ENCODE measurements around the gene MYCL.
"Not testable (repeated sequence)": the region's sequence is repeated elsewhere in the genome, so short reads cannot be mapped to it uniquely, and the experiment has no call there.

MYCL gene

DNA sequence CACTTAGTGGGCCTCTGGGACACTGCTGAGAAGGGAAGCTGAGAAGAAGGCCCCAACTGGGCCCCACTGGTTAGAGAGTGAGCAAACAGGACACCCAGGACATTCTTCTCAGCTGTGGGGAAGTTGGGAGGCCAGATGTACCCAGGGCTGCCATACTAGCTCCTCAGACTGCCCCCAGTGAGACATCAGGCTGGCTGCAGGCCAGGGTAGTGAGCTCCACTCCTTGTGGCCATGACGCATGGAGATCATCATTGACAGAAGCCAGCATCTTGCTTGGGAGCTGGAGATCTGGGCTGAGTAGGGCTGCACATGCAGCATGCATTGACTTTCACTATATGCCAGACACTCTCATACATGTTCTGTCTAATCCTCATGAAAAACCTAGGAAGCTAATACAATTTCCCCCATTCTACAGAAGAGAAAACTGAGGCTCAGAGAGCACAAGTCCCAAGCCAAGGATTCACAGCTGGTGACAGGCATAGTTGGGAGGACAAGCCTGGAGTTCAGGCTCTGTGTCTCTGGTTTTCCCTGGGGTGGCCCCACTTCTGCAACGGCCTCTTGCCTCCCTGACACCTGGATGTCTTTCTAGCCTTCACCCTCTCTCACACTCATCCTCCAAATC, 24.1 kb upstream of the MYCL start:
- H3K27me3 ChIP-seq (ENCODE audit: insufficient read depth, low read depth, severe bottlenecking): no peaks in the 10 kb centered on the region
- H3K36me3 ChIP-seq: no peaks in the 10 kb centered on the region
- no peak overlapping the region for H3K27ac ChIP-seq
- no peak for DNase-seq
- TF ChIP-seq, protein P1, sequence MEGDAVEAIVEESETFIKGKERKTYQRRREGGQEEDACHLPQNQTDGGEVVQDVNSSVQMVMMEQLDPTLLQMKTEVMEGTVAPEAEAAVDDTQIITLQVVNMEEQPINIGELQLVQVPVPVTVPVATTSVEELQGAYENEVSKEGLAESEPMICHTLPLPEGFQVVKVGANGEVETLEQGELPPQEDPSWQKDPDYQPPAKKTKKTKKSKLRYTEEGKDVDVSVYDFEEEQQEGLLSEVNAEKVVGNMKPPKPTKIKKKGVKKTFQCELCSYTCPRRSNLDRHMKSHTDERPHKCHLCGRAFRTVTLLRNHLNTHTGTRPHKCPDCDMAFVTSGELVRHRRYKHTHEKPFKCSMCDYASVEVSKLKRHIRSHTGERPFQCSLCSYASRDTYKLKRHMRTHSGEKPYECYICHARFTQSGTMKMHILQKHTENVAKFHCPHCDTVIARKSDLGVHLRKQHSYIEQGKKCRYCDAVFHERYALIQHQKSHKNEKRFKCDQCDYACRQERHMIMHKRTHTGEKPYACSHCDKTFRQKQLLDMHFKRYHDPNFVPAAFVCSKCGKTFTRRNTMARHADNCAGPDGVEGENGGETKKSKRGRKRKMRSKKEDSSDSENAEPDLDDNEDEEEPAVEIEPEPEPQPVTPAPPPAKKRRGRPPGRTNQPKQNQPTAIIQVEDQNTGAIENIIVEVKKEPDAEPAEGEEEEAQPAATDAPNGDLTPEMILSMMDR (IDR thresholded peaks at IDR 0.05; ENCODE audit: low read depth, low read length): no peak
- no peak overlapping the region for H3K4me3 ChIP-seq (ENCODE audit: low read depth, low read length)
- no peaks in the 10 kb centered on the region for H3K9me3 ChIP-seq (ENCODE audit: severe bottlenecking)

DNA sequence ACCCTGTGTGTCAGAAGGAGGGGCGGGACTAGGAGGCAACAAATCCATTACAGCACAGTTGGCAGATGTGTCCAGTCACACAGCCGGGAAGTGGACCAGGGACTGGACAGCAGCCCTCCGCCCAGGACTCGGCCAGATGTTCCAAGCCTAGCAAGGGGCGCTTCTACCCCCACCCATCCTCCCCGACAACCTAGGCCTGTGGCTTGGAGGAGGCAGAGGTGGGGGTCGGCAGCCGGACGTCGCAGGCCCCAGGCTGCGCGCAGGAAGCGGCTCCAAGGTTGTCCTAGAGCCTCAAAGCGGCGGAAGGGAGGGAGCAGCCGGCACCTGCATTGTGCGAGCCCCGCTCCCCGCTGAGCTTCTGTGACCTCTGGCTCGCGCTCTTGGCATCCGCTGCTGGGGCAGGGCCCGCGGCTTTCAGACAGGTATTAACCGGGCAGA, 20.6 kb upstream of the MYCL start:
- DNase-seq: no peak
- Histone ChIP-seq H3K36me3 (no peaks in the 10 kb centered on the region), H3K4me3 (ENCODE audit: low read depth, low read length) (no peak overlapping the region), H3K9me3 (ENCODE audit: severe bottlenecking) (no peaks in the 10 kb centered on the region), H3K27me3 (ENCODE audit: insufficient read depth, low read depth, severe bottlenecking) (no peaks in the 10 kb centered on the region), H3K27ac (no peak overlapping the region)
- TF ChIP-seq, protein P1 (IDR thresholded peaks at IDR 0.05; ENCODE audit: low read depth, low read length): no peak

DNA sequence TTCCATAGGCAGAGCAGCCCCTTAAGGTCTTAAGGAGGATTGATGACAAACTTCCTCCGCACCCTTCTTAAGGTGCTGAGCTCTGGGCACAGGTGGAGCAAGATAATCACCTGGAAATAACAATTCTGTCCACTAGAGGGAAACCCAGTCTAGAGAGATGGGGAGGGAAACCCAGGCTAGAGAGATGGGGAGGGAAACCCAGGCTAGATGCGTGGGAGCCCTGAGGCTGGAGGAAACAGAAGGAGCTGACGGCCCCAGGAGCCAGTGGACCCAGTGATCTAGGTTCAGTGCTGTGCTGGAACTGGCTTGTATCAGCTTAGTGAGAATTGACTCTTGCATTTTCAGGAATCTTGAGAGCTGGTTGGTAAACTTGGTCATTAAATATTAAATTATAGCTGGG, 17.8 kb upstream of the MYCL start:
- Histone ChIP-seq H3K36me3 (no peaks in the 10 kb centered on the region), H3K27me3 (ENCODE audit: insufficient read depth, low read depth, severe bottlenecking) (no peaks in the 10 kb centered on the region), H3K27ac (no peak overlapping the region), H3K9me3 (ENCODE audit: severe bottlenecking) (no peaks in the 10 kb centered on the region), H3K4me3 (ENCODE audit: low read depth, low read length) (no peak overlapping the region)
- TF ChIP-seq, protein P1 (IDR thresholded peaks at IDR 0.05; ENCODE audit: low read depth, low read length): peak; percentile 60
- peak; percentile 69 for DNase-seq

DNA sequence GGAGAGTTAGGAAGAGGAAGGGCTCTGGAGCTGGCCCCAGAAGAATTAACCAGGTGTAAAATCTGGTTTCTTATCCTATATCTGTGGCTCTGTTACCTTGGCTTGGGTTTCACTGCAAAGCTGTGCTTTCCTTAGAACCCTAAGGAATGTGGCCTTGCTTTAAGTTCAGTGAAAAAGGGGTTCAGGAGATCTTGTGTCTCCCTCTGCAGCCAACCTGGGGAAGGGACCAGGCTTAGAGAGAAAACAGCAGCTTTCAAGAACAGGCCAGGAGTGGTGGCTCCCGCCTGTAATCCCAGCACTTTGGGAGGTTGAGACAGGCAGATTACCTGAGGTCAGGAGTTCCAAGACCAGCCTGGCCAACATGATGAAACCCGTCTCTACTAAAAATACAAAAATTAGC, 16.1 kb upstream of the MYCL start:
- Histone ChIP-seq H3K27me3 (ENCODE audit: insufficient read depth, low read depth, severe bottlenecking) (no peaks in the 10 kb centered on the region), H3K36me3 (no peaks in the 10 kb centered on the region), H3K4me3 (ENCODE audit: low read depth, low read length) (no peak overlapping the region), H3K27ac (no peak overlapping the region), H3K9me3 (ENCODE audit: severe bottlenecking) (no peaks in the 10 kb centered on the region)
- TF ChIP-seq, protein P1 (IDR thresholded peaks at IDR 0.05; ENCODE audit: low read depth, low read length): no peak
- peak; percentile 17 for DNase-seq

DNA sequence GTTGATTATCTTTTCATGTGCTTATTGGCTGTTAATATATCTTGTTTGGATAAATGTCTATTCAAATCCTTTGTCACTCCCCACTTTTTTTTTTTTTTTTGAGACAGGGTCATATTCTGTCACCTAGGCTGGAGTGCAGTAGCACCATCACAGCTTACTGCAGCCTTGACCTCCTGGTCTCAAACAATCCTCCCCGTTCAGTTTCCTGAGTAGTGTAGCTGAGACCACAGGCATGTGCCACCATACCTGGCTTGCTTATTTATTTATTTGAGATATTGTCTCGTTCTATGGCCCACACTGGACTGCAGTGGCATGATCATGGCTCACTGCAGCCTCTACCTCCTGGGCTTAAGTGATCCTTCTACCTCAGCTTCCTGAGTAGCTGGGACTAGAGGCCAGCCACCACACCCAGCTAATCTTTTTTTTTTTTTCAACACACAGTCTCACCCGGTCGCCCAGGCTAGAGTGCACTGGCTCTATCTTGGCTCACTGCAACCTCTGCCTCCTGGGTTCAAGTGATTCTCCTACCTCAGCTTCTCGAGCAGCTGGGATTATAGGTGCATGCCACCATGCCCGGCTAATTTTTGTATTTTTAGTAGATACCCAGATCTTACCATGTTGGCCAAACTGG, 13.9 kb upstream of the MYCL start:
- Histone ChIP-seq H3K27ac (no peak overlapping the region), H3K27me3 (ENCODE audit: insufficient read depth, low read depth, severe bottlenecking) (no peaks in the 10 kb centered on the region), H3K36me3 (no peaks in the 10 kb centered on the region), H3K4me3 (ENCODE audit: low read depth, low read length) (no peak overlapping the region), H3K9me3 (ENCODE audit: severe bottlenecking) (no peaks in the 10 kb centered on the region)
- TF ChIP-seq, protein P1 (IDR thresholded peaks at IDR 0.05; ENCODE audit: low read depth, low read length): no peak
- no peak for DNase-seq

DNA sequence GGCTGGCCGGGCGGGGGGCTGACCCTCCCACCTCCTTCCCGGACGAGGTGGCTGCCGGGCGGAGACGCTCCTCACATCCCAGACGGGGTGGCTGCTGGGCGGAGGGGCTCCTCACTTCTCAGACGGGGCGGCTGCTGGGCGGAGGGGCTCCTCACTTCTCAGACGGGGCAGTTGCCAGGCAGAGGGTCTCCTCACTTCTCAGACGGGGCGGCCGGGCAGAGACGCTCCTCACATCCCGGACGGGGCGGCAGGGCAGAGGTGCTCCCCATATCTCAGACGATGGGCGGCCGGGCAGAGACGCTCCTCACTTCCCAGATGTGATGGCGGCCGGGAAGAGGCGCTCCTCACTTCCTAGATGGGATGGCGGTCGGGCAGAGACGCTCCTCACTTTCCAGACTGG, 11.4 kb upstream of the MYCL start:
- H3K36me3 ChIP-seq; H3K4me3 ChIP-seq (ENCODE audit: low read depth, low read length); DNase-seq; H3K27me3 ChIP-seq (ENCODE audit: insufficient read depth, low read depth, severe bottlenecking); H3K27ac ChIP-seq; H3K9me3 ChIP-seq (ENCODE audit: severe bottlenecking): not testable (repeated sequence)

All from WERI-Rb-1 (cell line).